ENCODE results near the gene RAB11FIP2. TPM values are rescaled to one million over a fixed set of nuclear protein-coding genes. Genes with fewer than 3 reads are reported as not detected.

Gene RAB11FIP2
- total and polyA plus RNA-seq, 2 of the 8 experiments (the other 6 are each of a cell fraction or from before 2014, with no cell fraction given), result 3.1 to 12.7 TPM

GRCh38 chr10:117965984-117966383 lies 80.8 kb downstream of the RAB11FIP2 start (continued):
- TF ChIP-seq, protein P1, sequence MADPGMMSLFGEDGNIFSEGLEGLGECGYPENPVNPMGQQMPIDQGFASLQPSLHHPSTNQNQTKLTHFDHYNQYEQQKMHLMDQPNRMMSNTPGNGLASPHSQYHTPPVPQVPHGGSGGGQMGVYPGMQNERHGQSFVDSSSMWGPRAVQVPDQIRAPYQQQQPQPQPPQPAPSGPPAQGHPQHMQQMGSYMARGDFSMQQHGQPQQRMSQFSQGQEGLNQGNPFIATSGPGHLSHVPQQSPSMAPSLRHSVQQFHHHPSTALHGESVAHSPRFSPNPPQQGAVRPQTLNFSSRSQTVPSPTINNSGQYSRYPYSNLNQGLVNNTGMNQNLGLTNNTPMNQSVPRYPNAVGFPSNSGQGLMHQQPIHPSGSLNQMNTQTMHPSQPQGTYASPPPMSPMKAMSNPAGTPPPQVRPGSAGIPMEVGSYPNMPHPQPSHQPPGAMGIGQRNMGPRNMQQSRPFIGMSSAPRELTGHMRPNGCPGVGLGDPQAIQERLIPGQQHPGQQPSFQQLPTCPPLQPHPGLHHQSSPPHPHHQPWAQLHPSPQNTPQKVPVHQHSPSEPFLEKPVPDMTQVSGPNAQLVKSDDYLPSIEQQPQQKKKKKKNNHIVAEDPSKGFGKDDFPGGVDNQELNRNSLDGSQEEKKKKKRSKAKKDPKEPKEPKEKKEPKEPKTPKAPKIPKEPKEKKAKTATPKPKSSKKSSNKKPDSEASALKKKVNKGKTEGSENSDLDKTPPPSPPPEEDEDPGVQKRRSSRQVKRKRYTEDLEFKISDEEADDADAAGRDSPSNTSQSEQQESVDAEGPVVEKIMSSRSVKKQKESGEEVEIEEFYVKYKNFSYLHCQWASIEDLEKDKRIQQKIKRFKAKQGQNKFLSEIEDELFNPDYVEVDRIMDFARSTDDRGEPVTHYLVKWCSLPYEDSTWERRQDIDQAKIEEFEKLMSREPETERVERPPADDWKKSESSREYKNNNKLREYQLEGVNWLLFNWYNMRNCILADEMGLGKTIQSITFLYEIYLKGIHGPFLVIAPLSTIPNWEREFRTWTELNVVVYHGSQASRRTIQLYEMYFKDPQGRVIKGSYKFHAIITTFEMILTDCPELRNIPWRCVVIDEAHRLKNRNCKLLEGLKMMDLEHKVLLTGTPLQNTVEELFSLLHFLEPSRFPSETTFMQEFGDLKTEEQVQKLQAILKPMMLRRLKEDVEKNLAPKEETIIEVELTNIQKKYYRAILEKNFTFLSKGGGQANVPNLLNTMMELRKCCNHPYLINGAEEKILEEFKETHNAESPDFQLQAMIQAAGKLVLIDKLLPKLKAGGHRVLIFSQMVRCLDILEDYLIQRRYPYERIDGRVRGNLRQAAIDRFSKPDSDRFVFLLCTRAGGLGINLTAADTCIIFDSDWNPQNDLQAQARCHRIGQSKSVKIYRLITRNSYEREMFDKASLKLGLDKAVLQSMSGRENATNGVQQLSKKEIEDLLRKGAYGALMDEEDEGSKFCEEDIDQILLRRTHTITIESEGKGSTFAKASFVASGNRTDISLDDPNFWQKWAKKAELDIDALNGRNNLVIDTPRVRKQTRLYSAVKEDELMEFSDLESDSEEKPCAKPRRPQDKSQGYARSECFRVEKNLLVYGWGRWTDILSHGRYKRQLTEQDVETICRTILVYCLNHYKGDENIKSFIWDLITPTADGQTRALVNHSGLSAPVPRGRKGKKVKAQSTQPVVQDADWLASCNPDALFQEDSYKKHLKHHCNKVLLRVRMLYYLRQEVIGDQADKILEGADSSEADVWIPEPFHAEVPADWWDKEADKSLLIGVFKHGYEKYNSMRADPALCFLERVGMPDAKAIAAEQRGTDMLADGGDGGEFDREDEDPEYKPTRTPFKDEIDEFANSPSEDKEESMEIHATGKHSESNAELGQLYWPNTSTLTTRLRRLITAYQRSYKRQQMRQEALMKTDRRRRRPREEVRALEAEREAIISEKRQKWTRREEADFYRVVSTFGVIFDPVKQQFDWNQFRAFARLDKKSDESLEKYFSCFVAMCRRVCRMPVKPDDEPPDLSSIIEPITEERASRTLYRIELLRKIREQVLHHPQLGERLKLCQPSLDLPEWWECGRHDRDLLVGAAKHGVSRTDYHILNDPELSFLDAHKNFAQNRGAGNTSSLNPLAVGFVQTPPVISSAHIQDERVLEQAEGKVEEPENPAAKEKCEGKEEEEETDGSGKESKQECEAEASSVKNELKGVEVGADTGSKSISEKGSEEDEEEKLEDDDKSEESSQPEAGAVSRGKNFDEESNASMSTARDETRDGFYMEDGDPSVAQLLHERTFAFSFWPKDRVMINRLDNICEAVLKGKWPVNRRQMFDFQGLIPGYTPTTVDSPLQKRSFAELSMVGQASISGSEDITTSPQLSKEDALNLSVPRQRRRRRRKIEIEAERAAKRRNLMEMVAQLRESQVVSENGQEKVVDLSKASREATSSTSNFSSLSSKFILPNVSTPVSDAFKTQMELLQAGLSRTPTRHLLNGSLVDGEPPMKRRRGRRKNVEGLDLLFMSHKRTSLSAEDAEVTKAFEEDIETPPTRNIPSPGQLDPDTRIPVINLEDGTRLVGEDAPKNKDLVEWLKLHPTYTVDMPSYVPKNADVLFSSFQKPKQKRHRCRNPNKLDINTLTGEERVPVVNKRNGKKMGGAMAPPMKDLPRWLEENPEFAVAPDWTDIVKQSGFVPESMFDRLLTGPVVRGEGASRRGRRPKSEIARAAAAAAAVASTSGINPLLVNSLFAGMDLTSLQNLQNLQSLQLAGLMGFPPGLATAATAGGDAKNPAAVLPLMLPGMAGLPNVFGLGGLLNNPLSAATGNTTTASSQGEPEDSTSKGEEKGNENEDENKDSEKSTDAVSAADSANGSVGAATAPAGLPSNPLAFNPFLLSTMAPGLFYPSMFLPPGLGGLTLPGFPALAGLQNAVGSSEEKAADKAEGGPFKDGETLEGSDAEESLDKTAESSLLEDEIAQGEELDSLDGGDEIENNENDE (IDR thresholded peaks at IDR 0.05; ENCODE audit: insufficient replicate concordance, low read length), result no peak
- TF ChIP-seq SRF (IDR thresholded peaks at IDR 0.05; ENCODE audit: low read depth, low read length) (no peak), CEBPB (IDR thresholded peaks at IDR 0.05; ENCODE audit: low read depth, low read length) (no peak), YY1 (IDR thresholded peaks at IDR 0.05; ENCODE audit: low read depth, low read length) (no peak), HDAC6 (IDR thresholded peaks at IDR 0.05; ENCODE audit: low read depth, low read length) (no peak), KDM1A (IDR thresholded peaks at IDR 0.05; ENCODE audit: borderline replicate concordance, low read length) (no peak), RBBP5 (IDR thresholded peaks at IDR 0.05; ENCODE audit: borderline replicate concordance, low read depth, low read length) (no peak), SAP30 (IDR thresholded peaks at IDR 0.05; ENCODE audit: insufficient read depth, insufficient replicate concordance, low read length) (no peak), RFX5 (IDR thresholded peaks at IDR 0.05; ENCODE audit: borderline replicate concordance, low read depth, low read length) (no peak)
